Endothelial cell of coronary artery (primary cell): ENCODE results near the gene CA10. TPM values are rescaled to one million over a fixed set of nuclear protein-coding genes. Genes with fewer than 3 reads are reported as not detected.

Experiments
- total RNA-seq: library from RNA; depleted of rRNA; stranded (reverse); fragments of >200 nt; gene quantifications from 2 replicates; pipeline ENCODE4 v1.2.3, GENCODE V29; 2014

Gene CA10
- total RNA-seq, result not detected in 2 replicates

GRCh38 chr17:52158450-52159042 lies at the start of gene CA10:
CA10 (minus strand) TSS chr17:52158714.

